ENCODE data around the gene COMTD1. TPM values are rescaled to one million over a fixed set of nuclear protein-coding genes. Genes with fewer than 3 reads are reported as not detected.

The COMTD1 gene
- 57.9 and 76.6 TPM in 2 replicates for total RNA-seq

GRCh38 chr10:75235375-75236177, at the start of gene COMTD1:
Gene COMTD1, minus strand, starts transcription at chr10:75235957. Its CDS starts 29 bp downstream, at chr10:75235928.

GRCh38 chr10:75210282-75211006, 25.3 kb downstream of the COMTD1 start, which contains the start of gene VDAC2:
Gene VDAC2, plus strand, starts transcription at chr10:75210796. Its CDS starts 363 bp downstream, at chr10:75211159.

Other genes starting within 250 kb of the COMTD1 start
- 13.9 and 22.5 TPM in 2 replicates for gene SAMD8, start 124.3 kb downstream of the COMTD1 start, total RNA-seq
- 207 and 220 TPM in 2 replicates for gene VDAC2, start 25.2 kb downstream of the COMTD1 start, total RNA-seq
- gene ZNF503, start 165.8 kb upstream of the COMTD1 start, total RNA-seq = 15.7 and 17.6 TPM in 2 replicates
- gene LRMDA, start 195.7 kb upstream of the COMTD1 start, total RNA-seq = 0.11 and 0.39 TPM in 2 replicates

All from hair follicular keratinocyte (primary cell).